ENCODE results near the gene LBR.

- TF ChIP-seq POLR2AphosphoS5 (IDR thresholded peaks at IDR 0.05; ENCODE audit: borderline replicate concordance, low read depth, low read length) = no peak
- no peak for TF ChIP-seq EZH2 (IDR thresholded peaks at IDR 0.05)
- TF ChIP-seq FOXP2 (optimal IDR thresholded peaks at IDR 0.05; ENCODE audit: control extremely low read depth, extremely low read length, insufficient read depth) = no peak
These were observed 19.6 kb downstream of the LBR start for GRCh38 chr1:225408249-225408648.
